Measurements from ENCODE around the gene FAM187B. TPM values are rescaled to one million over a fixed set of nuclear protein-coding genes. Genes with fewer than 3 reads are reported as not detected.

FAM187B gene
- total RNA-seq (2021) (not detected in 2 replicates), Bru-seq, nascent RNA (not detected), BruChase-seq, experiment 1, labeled RNA remaining after a 2-hour chase (not detected), BruChase-seq, experiment 2, labeled RNA remaining after a 6-hour chase (not detected)
- long read RNA-seq, result 0 reads

DNA sequence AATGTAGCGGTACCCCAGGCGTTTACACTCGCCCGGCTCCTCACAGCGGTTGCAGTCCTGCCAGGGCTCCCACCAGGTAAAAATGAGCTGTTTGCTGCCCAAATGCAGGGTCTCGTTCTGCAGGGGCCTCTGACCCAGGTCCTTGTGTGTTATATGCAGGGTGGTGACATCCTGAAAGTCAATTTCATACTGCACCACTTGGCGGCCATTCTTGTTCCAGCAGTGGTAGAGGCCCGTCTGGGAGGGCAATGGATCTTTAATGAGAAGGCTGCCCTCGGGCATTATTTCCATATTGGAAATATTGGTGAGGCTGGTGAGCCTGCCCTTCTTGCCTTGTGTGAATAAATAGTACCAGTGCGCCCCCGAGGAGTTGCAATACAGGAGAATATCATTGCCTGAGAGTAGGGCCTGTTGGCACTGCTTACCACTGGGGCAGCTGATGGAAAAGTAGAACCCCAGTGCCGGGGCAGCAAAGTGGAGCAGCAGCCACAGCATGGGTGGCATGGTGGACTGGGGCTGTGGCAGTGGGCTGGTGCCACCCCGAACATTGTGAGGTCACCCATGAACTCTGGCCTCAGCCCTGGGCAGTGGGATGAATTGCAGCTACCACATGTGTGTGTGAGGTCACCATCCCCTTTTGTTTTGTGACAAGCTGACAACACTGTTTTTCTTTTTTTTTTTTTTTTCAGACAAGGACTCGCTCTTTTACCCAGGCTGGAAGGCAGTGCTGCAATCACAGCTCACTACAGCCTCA, at the start of gene FAM187B:
Gene FAM187B, minus strand, starts transcription at position 563 of the 754 bp plus-strand sequence. Its CDS starts 59 bp downstream, at position 504.
- no TSS peak for BruUV-seq (replicated peaks)
- ChIA-PET POLR2A (ENCODE audit: low non-redundant PET) (interaction anchor here (0.6 kb wide), 1 partner anchor 40 kb away, joined by 4 read pairs; no protein-coding TSS in a partner anchor), CTCF (no interaction called here)
- no peaks in the 10 kb centered on the region for H3K9me3 ChIP-seq (ENCODE audit: low read depth, low read length, poor library complexity, severe bottlenecking)
- no peaks in the 10 kb centered on the region for H3K36me3 ChIP-seq (ENCODE audit: insufficient read depth, low read length, poor library complexity, severe bottlenecking)
- TF ChIP-seq, protein P1, sequence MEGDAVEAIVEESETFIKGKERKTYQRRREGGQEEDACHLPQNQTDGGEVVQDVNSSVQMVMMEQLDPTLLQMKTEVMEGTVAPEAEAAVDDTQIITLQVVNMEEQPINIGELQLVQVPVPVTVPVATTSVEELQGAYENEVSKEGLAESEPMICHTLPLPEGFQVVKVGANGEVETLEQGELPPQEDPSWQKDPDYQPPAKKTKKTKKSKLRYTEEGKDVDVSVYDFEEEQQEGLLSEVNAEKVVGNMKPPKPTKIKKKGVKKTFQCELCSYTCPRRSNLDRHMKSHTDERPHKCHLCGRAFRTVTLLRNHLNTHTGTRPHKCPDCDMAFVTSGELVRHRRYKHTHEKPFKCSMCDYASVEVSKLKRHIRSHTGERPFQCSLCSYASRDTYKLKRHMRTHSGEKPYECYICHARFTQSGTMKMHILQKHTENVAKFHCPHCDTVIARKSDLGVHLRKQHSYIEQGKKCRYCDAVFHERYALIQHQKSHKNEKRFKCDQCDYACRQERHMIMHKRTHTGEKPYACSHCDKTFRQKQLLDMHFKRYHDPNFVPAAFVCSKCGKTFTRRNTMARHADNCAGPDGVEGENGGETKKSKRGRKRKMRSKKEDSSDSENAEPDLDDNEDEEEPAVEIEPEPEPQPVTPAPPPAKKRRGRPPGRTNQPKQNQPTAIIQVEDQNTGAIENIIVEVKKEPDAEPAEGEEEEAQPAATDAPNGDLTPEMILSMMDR (conservative IDR thresholded peaks at IDR 0.05; ENCODE audit: low read depth, low read length), result no peak
- no peak for TF ChIP-seq EZH2 (IDR thresholded peaks at IDR 0.05; ENCODE audit: borderline replicate concordance, low read depth, low read length, poor library complexity, severe bottlenecking)
- no peaks in the 10 kb centered on the region for H3K27me3 ChIP-seq (replicated peaks; ENCODE audit: insufficient read depth, low read depth, low read length, poor library complexity)
- H3K4me3 ChIP-seq (ENCODE audit: low read depth, low read length, poor library complexity, severe bottlenecking), result no peak within 1 kb of the TSS
- H3K27ac ChIP-seq (ENCODE audit: low read depth, low read length, poor library complexity, severe bottlenecking), result no peak within 1 kb of the TSS
- DNase-seq (ENCODE audit: low spot score), result no peak
- H3K4me1 ChIP-seq (ENCODE audit: insufficient read depth, low read length, poor library complexity, severe bottlenecking), result no peaks in the 10 kb centered on the region
- intact Hi-C loops (cut with micrococcal nuclease; ENCODE audit: unreplicated experiment), result no loop called here

DNA sequence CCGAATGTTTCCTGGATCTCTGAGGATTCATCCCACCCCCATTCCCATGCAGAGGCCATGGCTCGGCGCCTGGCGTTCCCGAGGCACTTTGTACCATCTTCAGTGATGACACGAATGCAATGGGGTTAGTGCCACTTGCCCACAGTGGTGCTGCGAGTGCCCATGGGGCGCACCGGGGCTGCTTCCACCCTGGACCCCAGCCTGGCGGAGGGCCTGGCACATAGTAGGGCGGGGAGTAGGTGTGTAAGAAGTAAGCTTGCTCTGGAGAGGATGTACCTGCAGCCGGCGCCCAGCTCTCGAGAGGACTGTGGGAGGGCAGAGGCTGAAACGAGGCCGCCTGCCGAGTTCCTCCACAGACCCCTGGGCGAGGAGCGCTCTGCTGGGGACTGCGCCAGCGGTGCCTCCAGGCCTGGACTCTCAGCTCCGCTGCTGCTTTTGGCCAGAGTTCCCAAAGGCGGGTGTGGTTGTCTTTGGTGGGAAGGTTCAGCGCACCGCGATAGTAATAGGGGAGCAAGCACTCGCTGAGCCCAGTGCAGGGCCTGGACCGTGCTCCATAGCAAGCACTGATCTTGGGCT, 48.3 kb upstream of the FAM187B start:
- no peaks in the 10 kb centered on the region for H3K27me3 ChIP-seq (replicated peaks; ENCODE audit: insufficient read depth, low read depth, low read length, poor library complexity)
- ChIA-PET POLR2A (ENCODE audit: low non-redundant PET) (no interaction called here), CTCF (no interaction called here)
- no peak for DNase-seq (ENCODE audit: low spot score)
- no peak for TF ChIP-seq EZH2 (IDR thresholded peaks at IDR 0.05; ENCODE audit: borderline replicate concordance, low read depth, low read length, poor library complexity, severe bottlenecking)
- TF ChIP-seq, protein P1 (conservative IDR thresholded peaks at IDR 0.05; ENCODE audit: low read depth, low read length), result no peak
- no TSS peak for BruUV-seq (replicated peaks)
- H3K27ac ChIP-seq (ENCODE audit: low read depth, low read length, poor library complexity, severe bottlenecking), result no peak overlapping the region
- no peaks in the 10 kb centered on the region for H3K4me1 ChIP-seq (ENCODE audit: insufficient read depth, low read length, poor library complexity, severe bottlenecking)
- intact Hi-C loops (cut with micrococcal nuclease; ENCODE audit: unreplicated experiment), result no loop called here
- peaks cover 11% of the 10 kb centered on the region for H3K36me3 ChIP-seq (ENCODE audit: insufficient read depth, low read length, poor library complexity, severe bottlenecking)
- H3K9me3 ChIP-seq (ENCODE audit: low read depth, low read length, poor library complexity, severe bottlenecking), result no peaks in the 10 kb centered on the region
- H3K4me3 ChIP-seq (ENCODE audit: low read depth, low read length, poor library complexity, severe bottlenecking), result no peak overlapping the region

DNA sequence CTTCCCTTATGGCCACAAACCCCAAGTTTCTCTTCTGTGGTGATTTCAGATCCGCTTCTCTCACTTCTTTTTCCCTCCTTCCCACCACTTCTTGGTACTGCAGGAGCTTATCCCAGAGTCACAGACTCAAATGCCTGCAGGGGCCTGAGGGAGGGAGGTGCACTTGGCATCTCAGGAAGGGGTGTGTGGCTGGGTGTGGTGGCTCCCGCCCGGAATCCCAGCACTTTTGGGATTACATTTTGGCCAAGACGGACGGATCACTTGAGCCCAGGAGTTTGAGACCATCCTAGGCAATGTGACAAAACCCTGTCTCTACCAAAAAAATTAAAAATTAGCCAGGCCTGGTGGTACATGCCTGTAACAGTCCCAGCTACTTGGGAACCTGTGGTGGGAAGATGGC, 45.8 kb upstream of the FAM187B start:
- H3K4me1 ChIP-seq (ENCODE audit: insufficient read depth, low read length, poor library complexity, severe bottlenecking), result no peaks in the 10 kb centered on the region
- peaks cover 28% of the 10 kb centered on the region for H3K36me3 ChIP-seq (ENCODE audit: insufficient read depth, low read length, poor library complexity, severe bottlenecking)
- H3K27ac ChIP-seq (ENCODE audit: low read depth, low read length, poor library complexity, severe bottlenecking), result no peak overlapping the region
- no peaks in the 10 kb centered on the region for H3K27me3 ChIP-seq (replicated peaks; ENCODE audit: insufficient read depth, low read depth, low read length, poor library complexity)
- intact Hi-C loops (cut with micrococcal nuclease; ENCODE audit: unreplicated experiment), result no loop called here
- TF ChIP-seq, protein P1 (conservative IDR thresholded peaks at IDR 0.05; ENCODE audit: low read depth, low read length), result no peak
- TF ChIP-seq EZH2 (IDR thresholded peaks at IDR 0.05; ENCODE audit: borderline replicate concordance, low read depth, low read length, poor library complexity, severe bottlenecking), result no peak
- no peak overlapping the region for H3K4me3 ChIP-seq (ENCODE audit: low read depth, low read length, poor library complexity, severe bottlenecking)
- no peak for DNase-seq (ENCODE audit: low spot score)
- H3K9me3 ChIP-seq (ENCODE audit: low read depth, low read length, poor library complexity, severe bottlenecking), result no peaks in the 10 kb centered on the region
- CTCF ChIA-PET, result no interaction called here
- POLR2A ChIA-PET (ENCODE audit: low non-redundant PET), result interaction anchor here (0.7 kb wide), 1 partner anchor 1320 kb away, joined by 3 read pairs; no protein-coding TSS in a partner anchor
- no TSS peak for BruUV-seq (replicated peaks)

All from A673 (cell line).